Choroid plexus epithelial cell (primary cell): ENCODE results near the gene TNXB.
"Not testable (repeated sequence)": the region's sequence is repeated elsewhere in the genome, so short reads cannot be mapped to it uniquely, and the experiment has no call there.

ENCODE experiments used
- DNase-seq: peaks from one replicate; pipeline ENCODE4 v3.0.0-alpha.2; 2010; ENCODE audit warnings: low read depth
- H3K4me3 ChIP-seq: 2 replicates; pipeline ENCODE4 v1.5.1; 2011; ENCODE audit warnings: low read depth, mild to moderate bottlenecking, control low read depth, low read length, moderate library complexity
- CTCF ChIP-seq: conservative IDR thresholded peaks from 2 replicates; pipeline ENCODE4 v1.5.1; 2011; ENCODE audit warnings: low read depth, mild to moderate bottlenecking, control low read depth, inconsistent platforms, low read length, moderate library complexity

The TNXB gene

GRCh38 chr6:32147401-32148132 lies 38.4 kb upstream of the TNXB start:
- no peak for TF ChIP-seq CTCF
- H3K4me3 ChIP-seq, result no peak overlapping the region
- no peak for DNase-seq

GRCh38 chr6:32146687-32147086 lies 37.5 kb upstream of the TNXB start:
- no peak overlapping the region for H3K4me3 ChIP-seq

DNA sequence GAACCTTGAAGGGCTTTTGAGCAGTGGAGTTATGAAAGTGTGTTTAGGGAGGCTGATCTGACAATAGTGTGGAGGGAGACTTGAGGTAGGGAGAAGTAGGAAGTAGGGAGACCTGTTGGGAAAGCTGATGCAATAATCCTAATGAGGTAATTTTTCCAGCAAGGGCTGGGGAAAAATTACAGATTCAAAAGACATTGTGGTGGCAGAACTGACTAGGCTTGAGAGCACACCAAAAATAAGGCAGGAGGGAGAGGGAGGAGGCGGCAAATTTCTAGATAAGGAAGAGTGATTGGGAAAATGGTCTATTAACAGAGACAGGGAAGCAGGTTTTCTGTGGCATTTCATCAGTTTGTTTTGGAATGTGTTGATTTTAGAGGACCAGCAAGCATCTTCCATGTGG lies 37.1 kb upstream of the TNXB start:
- no peak for TF ChIP-seq CTCF
- no peak overlapping the region for H3K4me3 ChIP-seq
- no peak for DNase-seq

More at GRCh38 chr6:32146687-32147086, 37.5 kb upstream of the TNXB start:
- no peak for DNase-seq
- no peak for TF ChIP-seq CTCF

- H3K4me3 ChIP-seq, DNase-seq: not testable (repeated sequence)
Measured at GRCh38 chr6:32144238-32144637, 35.1 kb upstream of the TNXB start.

- no peak overlapping the region for H3K4me3 ChIP-seq
- DNase-seq, result no peak
- no peak for TF ChIP-seq CTCF
Measured at GRCh38 chr6:32140420-32141046, 31.4 kb upstream of the TNXB start.

DNA sequence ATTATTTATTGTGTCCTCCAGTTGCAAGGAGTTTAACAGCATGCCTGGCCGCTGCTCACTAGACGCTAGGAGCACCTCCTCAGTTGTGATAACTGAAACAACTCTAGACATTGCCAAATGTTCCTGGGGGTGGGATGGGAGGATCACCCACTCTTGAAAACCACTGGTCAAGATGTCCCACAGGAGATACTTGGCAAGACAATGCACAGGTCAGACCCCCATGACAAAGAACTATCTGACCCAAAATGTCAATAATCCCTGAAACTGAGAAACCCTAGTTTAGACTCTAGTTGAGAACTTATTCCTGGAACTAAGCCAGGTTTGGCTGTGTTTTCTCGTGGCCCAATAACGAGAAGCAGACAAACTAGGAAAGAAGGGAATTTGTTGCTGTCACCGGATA lies 30.5 kb upstream of the TNXB start:
- no peak for DNase-seq
- H3K4me3 ChIP-seq, result no peak overlapping the region
- TF ChIP-seq CTCF, result no peak

- no peak for TF ChIP-seq CTCF
- no peak overlapping the region for H3K4me3 ChIP-seq
Measured at GRCh38 chr6:32137454-32137853, 28.3 kb upstream of the TNXB start.

More at GRCh38 chr6:32137454-32137853, 28.3 kb upstream of the TNXB start:
- DNase-seq, result no peak
